Measurements from ENCODE around the gene NOX5. TPM values are rescaled to one million over a fixed set of nuclear protein-coding genes. Genes with fewer than 3 reads are reported as not detected.

Gene NOX5
- total and polyA plus RNA-seq, 2 of the 13 experiments (the other 11 are each of a cell fraction or from before 2014, with no cell fraction given): not detected

DNA sequence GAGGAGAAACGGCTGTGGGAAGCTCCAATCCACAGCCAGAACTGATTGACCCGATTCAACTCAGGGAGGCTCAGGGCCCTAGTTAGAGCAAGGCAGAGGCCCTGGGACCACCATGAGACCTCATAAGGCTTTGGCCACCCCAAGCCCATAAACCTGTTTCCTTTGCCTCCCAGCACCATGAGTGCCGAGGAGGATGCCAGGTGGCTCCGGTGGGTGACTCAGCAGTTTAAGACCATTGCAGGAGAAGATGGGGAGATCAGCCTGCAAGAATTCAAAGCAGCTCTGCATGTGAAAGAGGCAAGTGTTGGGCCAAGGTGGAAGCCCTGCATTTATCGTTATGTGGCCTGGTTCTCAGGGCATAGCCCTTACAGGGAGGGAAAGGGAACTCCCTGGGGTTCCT, 11.9 kb downstream of the NOX5 start:
- 41% methylated on average over 5 of the region's 5 CpGs for WGBS (ENCODE audit: low lambda C conversion rate)
- no peak overlapping the region for H3K4me2 ChIP-seq (ENCODE audit: low read depth, low read length)
- POLR2A ChIA-PET: no interaction called here
- no peak for ATAC-seq
- intact Hi-C loops (cut with micrococcal nuclease; ENCODE audit: unreplicated experiment) (no loop called here), in situ Hi-C loops (cut with HindIII; ENCODE audit: extremely low pct_ligation_motif_present, low pct_unique_long_range_greater_than_20kb) (no loop called here)
- no peaks in the 10 kb centered on the region for H4K20me1 ChIP-seq (ENCODE audit: insufficient read depth, low read length)
- FAIRE-seq: no peak
- H3K27me3 ChIP-seq (ENCODE audit: control insufficient read depth in 1 of 2, insufficient read depth in 2 of 2, low read length in 2 of 2): peaks cover 0 to 1% of the 10 kb centered on the region in 2 experiments; a peak in 1 of 5 replicates
- H3K79me2 ChIP-seq (ENCODE audit: insufficient read depth, low read length): no peaks in the 10 kb centered on the region
- no peak overlapping the region for H3K4me3 ChIP-seq (replicated peaks in 1 of 3; ENCODE audit: insufficient read depth in 1 of 3, low read depth in 2 of 3, low read length in 3 of 3)
- H3K9me3 ChIP-seq (ENCODE audit: low read length): no peaks in the 10 kb centered on the region
- H3K4me1 ChIP-seq (ENCODE audit: insufficient read depth, low read length): peaks cover 2% of the 10 kb centered on the region; the same call in 1 of the 2 replicates
- no peak overlapping the region for H3K9ac ChIP-seq (ENCODE audit: insufficient read depth, low read depth, low read length)
- no peaks in the 10 kb centered on the region for H3K36me3 ChIP-seq (replicated peaks in 1 of 2; ENCODE audit: control insufficient read depth in 1 of 2, insufficient read depth in 2 of 2, low read length in 2 of 2)
- TF ChIP-seq, protein P1, sequence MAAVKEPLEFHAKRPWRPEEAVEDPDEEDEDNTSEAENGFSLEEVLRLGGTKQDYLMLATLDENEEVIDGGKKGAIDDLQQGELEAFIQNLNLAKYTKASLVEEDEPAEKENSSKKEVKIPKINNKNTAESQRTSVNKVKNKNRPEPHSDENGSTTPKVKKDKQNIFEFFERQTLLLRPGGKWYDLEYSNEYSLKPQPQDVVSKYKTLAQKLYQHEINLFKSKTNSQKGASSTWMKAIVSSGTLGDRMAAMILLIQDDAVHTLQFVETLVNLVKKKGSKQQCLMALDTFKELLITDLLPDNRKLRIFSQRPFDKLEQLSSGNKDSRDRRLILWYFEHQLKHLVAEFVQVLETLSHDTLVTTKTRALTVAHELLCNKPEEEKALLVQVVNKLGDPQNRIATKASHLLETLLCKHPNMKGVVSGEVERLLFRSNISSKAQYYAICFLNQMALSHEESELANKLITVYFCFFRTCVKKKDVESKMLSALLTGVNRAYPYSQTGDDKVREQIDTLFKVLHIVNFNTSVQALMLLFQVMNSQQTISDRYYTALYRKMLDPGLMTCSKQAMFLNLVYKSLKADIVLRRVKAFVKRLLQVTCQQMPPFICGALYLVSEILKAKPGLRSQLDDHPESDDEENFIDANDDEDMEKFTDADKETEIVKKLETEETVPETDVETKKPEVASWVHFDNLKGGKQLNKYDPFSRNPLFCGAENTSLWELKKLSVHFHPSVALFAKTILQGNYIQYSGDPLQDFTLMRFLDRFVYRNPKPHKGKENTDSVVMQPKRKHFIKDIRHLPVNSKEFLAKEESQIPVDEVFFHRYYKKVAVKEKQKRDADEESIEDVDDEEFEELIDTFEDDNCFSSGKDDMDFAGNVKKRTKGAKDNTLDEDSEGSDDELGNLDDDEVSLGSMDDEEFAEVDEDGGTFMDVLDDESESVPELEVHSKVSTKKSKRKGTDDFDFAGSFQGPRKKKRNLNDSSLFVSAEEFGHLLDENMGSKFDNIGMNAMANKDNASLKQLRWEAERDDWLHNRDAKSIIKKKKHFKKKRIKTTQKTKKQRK (IDR thresholded peaks at IDR 0.05; ENCODE audit: low read length): no peak
- TF ChIP-seq, protein P2, sequence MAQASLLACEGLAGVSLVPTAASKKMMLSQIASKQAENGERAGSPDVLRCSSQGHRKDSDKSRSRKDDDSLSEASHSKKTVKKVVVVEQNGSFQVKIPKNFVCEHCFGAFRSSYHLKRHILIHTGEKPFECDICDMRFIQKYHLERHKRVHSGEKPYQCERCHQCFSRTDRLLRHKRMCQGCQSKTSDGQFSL (CRISPR knock-in tag; IDR thresholded peaks at IDR 0.05): no peak
- no peak for TF ChIP-seq ZNF572 (CRISPR knock-in tag; IDR thresholded peaks at IDR 0.05)
- TF ChIP-seq MLLT10 (CRISPR knock-in tag; IDR thresholded peaks at IDR 0.05): no peak
- peak; percentile 61; the same call in 1 of the 2 replicates for TF ChIP-seq NFE2 (CRISPR knock-in tag; IDR thresholded peaks at IDR 0.05)
- TF ChIP-seq THAP11 (CRISPR knock-in tag; IDR thresholded peaks at IDR 0.05): no peak
- no peak for TF ChIP-seq ZNF460 (CRISPR knock-in tag; IDR thresholded peaks at IDR 0.05; ENCODE audit: borderline replicate concordance)
- TF ChIP-seq FOSL2 (CRISPR knock-in tag; IDR thresholded peaks at IDR 0.05): no peak
- TF ChIP-seq NFE2L2 (IDR thresholded peaks at IDR 0.05; ENCODE audit: low read length): peak; percentile 79
- peak; percentile 14 to 48; a peak in 2 of 4 replicates for TF ChIP-seq MAFK (conservative IDR thresholded peaks at IDR 0.05 in 1 of 2, IDR thresholded peaks at IDR 0.05 in 1 of 2; ENCODE audit: low read length in 2 of 2)
- no peak for TF ChIP-seq ZBTB3 (CRISPR knock-in tag; IDR thresholded peaks at IDR 0.05; ENCODE audit: borderline replicate concordance, low read depth)
- no peak for TF ChIP-seq KDM4B (CRISPR knock-in tag; IDR thresholded peaks at IDR 0.05)
- TF ChIP-seq ARNT (IDR thresholded peaks at IDR 0.05): no peak
- TF ChIP-seq, protein P3, sequence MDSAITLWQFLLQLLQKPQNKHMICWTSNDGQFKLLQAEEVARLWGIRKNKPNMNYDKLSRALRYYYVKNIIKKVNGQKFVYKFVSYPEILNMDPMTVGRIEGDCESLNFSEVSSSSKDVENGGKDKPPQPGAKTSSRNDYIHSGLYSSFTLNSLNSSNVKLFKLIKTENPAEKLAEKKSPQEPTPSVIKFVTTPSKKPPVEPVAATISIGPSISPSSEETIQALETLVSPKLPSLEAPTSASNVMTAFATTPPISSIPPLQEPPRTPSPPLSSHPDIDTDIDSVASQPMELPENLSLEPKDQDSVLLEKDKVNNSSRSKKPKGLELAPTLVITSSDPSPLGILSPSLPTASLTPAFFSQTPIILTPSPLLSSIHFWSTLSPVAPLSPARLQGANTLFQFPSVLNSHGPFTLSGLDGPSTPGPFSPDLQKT (CRISPR knock-in tag; IDR thresholded peaks at IDR 0.05; ENCODE audit: borderline replicate concordance): no peak
- no TSS peak for BruUV-seq (replicated peaks)
- H3K27ac ChIP-seq (ENCODE audit: extremely low read length, insufficient read depth, low read length): no peak overlapping the region
- CTCF ChIA-PET (ENCODE audit: low intra/inter-chr PET ratio, low total read pairs): no interaction called here
- DNase-seq (ENCODE audit: low spot score): no peak
- no peak overlapping the region for H2AFZ ChIP-seq (ENCODE audit: low read length)
